ENCODE data around the gene SPC24.
A peak's percentile ranks its signal among the peaks of the same experiment; 100 is the strongest.
"Not testable (repeated sequence)": the region's sequence is repeated elsewhere in the genome, so short reads cannot be mapped to it uniquely, and the experiment has no call there.

The SPC24 gene

GRCh38 chr19:11100049-11100448 is 55.5 kb downstream of the SPC24 start:
- no peak for TF ChIP-seq CTCF (IDR thresholded peaks at IDR 0.05; ENCODE audit: low read length, missing control alignments)
- no peak overlapping the region for H3K4me3 ChIP-seq (replicated peaks; ENCODE audit: low read depth, low read length)
- no peak for DNase-seq (ENCODE audit: low read depth)

- no peak for TF ChIP-seq CTCF (IDR thresholded peaks at IDR 0.05; ENCODE audit: low read length, missing control alignments)
- no peak for DNase-seq (ENCODE audit: low read depth)
- H3K4me3 ChIP-seq (replicated peaks; ENCODE audit: low read depth, low read length) = no peak overlapping the region
Measured at GRCh38 chr19:11098861-11099260, 56.7 kb downstream of the SPC24 start.

- H3K4me3 ChIP-seq (replicated peaks; ENCODE audit: low read depth, low read length) = no peak overlapping the region
- TF ChIP-seq CTCF (IDR thresholded peaks at IDR 0.05; ENCODE audit: low read length, missing control alignments) = no peak
- no peak for DNase-seq (ENCODE audit: low read depth)
Measured at GRCh38 chr19:11098327-11098726, 57.3 kb downstream of the SPC24 start.

- not testable (repeated sequence) for DNase-seq (ENCODE audit: low read depth); H3K4me3 ChIP-seq (replicated peaks; ENCODE audit: low read depth, low read length)
Measured at GRCh38 chr19:11097367-11097766, 58.2 kb downstream of the SPC24 start.

GRCh38 chr19:11096210-11096841 is 59.3 kb downstream of the SPC24 start:
- no peak for TF ChIP-seq CTCF (IDR thresholded peaks at IDR 0.05; ENCODE audit: low read length, missing control alignments)

More at GRCh38 chr19:11096210-11096841, 59.3 kb downstream of the SPC24 start:
- peak; percentile 77 for DNase-seq (ENCODE audit: low read depth)
- peak overlapping the region; percentile 12 for H3K4me3 ChIP-seq (replicated peaks; ENCODE audit: low read depth, low read length)
